ENCODE measurements around the gene TMEM72. TPM values are rescaled to one million over a fixed set of nuclear protein-coding genes. Genes with fewer than 3 reads are reported as not detected.

Gene TMEM72
- total RNA-seq, 6 donors from 2014 or later = 0.06 TPM; not detected in 5

GRCh38 chr10:44963772-44964633 lies 52.9 kb downstream of the TMEM72 start:
- TF ChIP-seq EP300 (IDR thresholded peaks at IDR 0.05) (peak in 2 of 4 donors; percentile 82 to 98), POLR2A (IDR thresholded peaks at IDR 0.05) (peak in 1 of 4 donors; percentile 37), POLR2AphosphoS5 (IDR thresholded peaks at IDR 0.05) (peak; percentile 52 to 87), CTCF (IDR thresholded peaks at IDR 0.05) (no peak)
- WGBS, 2 donors = 59 to 73% methylated on average over 12 to 15 of the region's 15 CpGs
- Histone ChIP-seq H3K4me1 (peaks cover 78 to 94% (median 84%) of the 10 kb centered on the region in 4 donors), H3K9me3 (no peaks in the 10 kb centered on the region), H3K27me3 (no peaks in the 10 kb centered on the region), H3K27ac (peak overlapping the region; percentile 71 to 90 (median 82)), H3K36me3 (no peaks in the 10 kb centered on the region), H3K4me3 (peak overlapping the region in 1 of 4 donors; percentile 3)
- ATAC-seq (ENCODE audit: low FRiP score in 2 of 2) (peak; percentile 16 to 54), DNase-seq (peak in 1 of 2 donors; percentile 93)

- ATAC-seq (ENCODE audit: low FRiP score in 2 of 2) = no peak
- TF ChIP-seq POLR2AphosphoS5 (IDR thresholded peaks at IDR 0.05) (no peak), POLR2A (IDR thresholded peaks at IDR 0.05) (no peak), CTCF (IDR thresholded peaks at IDR 0.05) (no peak), EP300 (IDR thresholded peaks at IDR 0.05) (no peak)
- peaks cover 76 to 95% (median 82%) of the 10 kb centered on the region in 4 donors for H3K4me1 ChIP-seq
- H3K36me3 ChIP-seq = peaks cover 0 to 4% (median under 1%) of the 10 kb centered on the region in 4 donors
- WGBS, 2 donors = 88 to 90% methylated on average over 1 of the region's 1 CpG
- no peaks in the 10 kb centered on the region for H3K9me3 ChIP-seq
- DNase-seq = no peak
- peak overlapping the region; percentile 71 to 90 (median 82) for H3K27ac ChIP-seq
- H3K27me3 ChIP-seq = no peaks in the 10 kb centered on the region
- no peak overlapping the region for H3K4me3 ChIP-seq
Observed at GRCh38 chr10:44965104-44965503, 54.0 kb downstream of the TMEM72 start.

- DNase-seq (peak in 1 of 2 donors; percentile 19), ATAC-seq (ENCODE audit: low FRiP score in 2 of 2) (no peak)
- TF ChIP-seq POLR2A (IDR thresholded peaks at IDR 0.05) = no peak
- no peak for TF ChIP-seq POLR2AphosphoS5 (IDR thresholded peaks at IDR 0.05)
- no peak for TF ChIP-seq EP300 (IDR thresholded peaks at IDR 0.05)
- TF ChIP-seq CTCF (IDR thresholded peaks at IDR 0.05) = no peak
- no peaks in the 10 kb centered on the region for H3K27me3 ChIP-seq
- 85% methylated on average over 6 of the region's 6 CpGs for WGBS, 2 donors
- H3K9me3 ChIP-seq = no peaks in the 10 kb centered on the region
- H3K4me3 ChIP-seq = no peak overlapping the region
- peaks cover 70 to 89% (median 77%) of the 10 kb centered on the region in 4 donors for H3K4me1 ChIP-seq
- H3K27ac ChIP-seq = peak overlapping the region; percentile 60 to 90 (median 78)
- H3K36me3 ChIP-seq = peaks cover 0 to 9% (median 1%) of the 10 kb centered on the region in 4 donors
Observed at GRCh38 chr10:44965651-44966097, 54.5 kb downstream of the TMEM72 start.

GRCh38 chr10:44966129-44966815 lies 55.1 kb downstream of the TMEM72 start:
- Histone ChIP-seq H3K4me1 (peaks cover 65 to 83% (median 71%) of the 10 kb centered on the region in 4 donors), H3K4me3 (no peak overlapping the region), H3K27me3 (no peaks in the 10 kb centered on the region), H3K27ac (peak overlapping the region; percentile 57 to 90 (median 72)), H3K9me3 (no peaks in the 10 kb centered on the region), H3K36me3 (peaks cover 2 to 15% (median 4%) of the 10 kb centered on the region in 4 donors)
- ATAC-seq (ENCODE audit: low FRiP score in 2 of 2) (no peak), DNase-seq (peak in 1 of 2 donors; percentile 21)
- TF ChIP-seq EP300 (IDR thresholded peaks at IDR 0.05) (no peak), POLR2A (IDR thresholded peaks at IDR 0.05) (no peak), POLR2AphosphoS5 (IDR thresholded peaks at IDR 0.05) (no peak), CTCF (IDR thresholded peaks at IDR 0.05) (no peak)
- WGBS, 2 donors = 65 to 71% methylated on average over 8 of the region's 8 CpGs

Measured in upper lobe of left lung (tissue), 6 donors.